Measurements from ENCODE around the gene ACOT11. TPM values are rescaled to one million over a fixed set of nuclear protein-coding genes. Genes with fewer than 3 reads are reported as not detected.
"Not testable (repeated sequence)": the region's sequence is repeated elsewhere in the genome, so short reads cannot be mapped to it uniquely, and the experiment has no call there.

ACOT11 gene
- total RNA-seq, 1 experiment from 2014 or later: 25.7 TPM

- POLR2A ChIA-PET (ENCODE audit: unreplicated experiment): no interaction called here
- Histone ChIP-seq H3F3A (ENCODE audit: insufficient read depth, low read depth) (peaks cover 12% of the 10 kb centered on the region; the same call in 1 of the 2 replicates), H4K20me1 (ENCODE audit: insufficient read depth) (no peaks in the 10 kb centered on the region), H3K4me3 (no peak overlapping the region), H3K36me3 (ENCODE audit: low read depth) (no peaks in the 10 kb centered on the region), H3K27me3 (ENCODE audit: insufficient read depth, low read depth) (no peaks in the 10 kb centered on the region), H3K9me3 (ENCODE audit: insufficient read depth, low read depth) (no peaks in the 10 kb centered on the region), H3K27ac (no peak overlapping the region), H3K79me2 (ENCODE audit: low read depth) (no peaks in the 10 kb centered on the region), H2AFZ (no peak overlapping the region), H3K4me2 (no peak overlapping the region), H3K4me1 (replicated peaks; ENCODE audit: insufficient read depth) (no peaks in the 10 kb centered on the region), H3K9me2 (ENCODE audit: insufficient read depth) (no peaks in the 10 kb centered on the region)
- BruUV-seq (replicated peaks): no TSS peak
- intact Hi-C loops (cut with micrococcal nuclease; ENCODE audit: unreplicated experiment): no loop called here
- no peak for TF ChIP-seq EZH2 (IDR thresholded peaks at IDR 0.05; ENCODE audit: low read depth)
- no peak for TF ChIP-seq CTCF (conservative IDR thresholded peaks at IDR 0.05)
- CTCF ChIA-PET: no interaction called here
- no peak for DNase-seq
These were observed 27.3 kb upstream of the ACOT11 start for GRCh38 chr1:54520631-54521321.

GRCh38 chr1:54526565-54526964, 21.5 kb upstream of the ACOT11 start:
- H3K36me3 ChIP-seq (ENCODE audit: low read depth); H3K9me2 ChIP-seq (ENCODE audit: insufficient read depth); H3K79me2 ChIP-seq (ENCODE audit: low read depth); H3K27ac ChIP-seq; CTCF ChIA-PET; BruUV-seq (replicated peaks); H3F3A ChIP-seq (ENCODE audit: insufficient read depth, low read depth); intact Hi-C loops (cut with micrococcal nuclease; ENCODE audit: unreplicated experiment); H3K9me3 ChIP-seq (ENCODE audit: insufficient read depth, low read depth); H3K27me3 ChIP-seq (ENCODE audit: insufficient read depth, low read depth); H4K20me1 ChIP-seq (ENCODE audit: insufficient read depth); H3K4me2 ChIP-seq; H2AFZ ChIP-seq; H3K4me3 ChIP-seq; H3K4me1 ChIP-seq (replicated peaks; ENCODE audit: insufficient read depth); DNase-seq: not testable (repeated sequence)
- POLR2A ChIA-PET (ENCODE audit: unreplicated experiment): interaction anchor here (0.7 kb wide), 1 partner anchor 92 kb away, joined by 6 read pairs; no protein-coding TSS in a partner anchor

- POLR2A ChIA-PET (ENCODE audit: unreplicated experiment): no interaction called here
- no TSS peak for BruUV-seq (replicated peaks)
- CTCF ChIA-PET: no interaction called here
- Histone ChIP-seq H3K4me1 (replicated peaks; ENCODE audit: insufficient read depth) (no peaks in the 10 kb centered on the region), H3K79me2 (ENCODE audit: low read depth) (no peaks in the 10 kb centered on the region), H3K4me2 (no peak overlapping the region), H3F3A (ENCODE audit: insufficient read depth, low read depth) (no peaks in the 10 kb centered on the region), H2AFZ (no peak overlapping the region), H3K9me3 (ENCODE audit: insufficient read depth, low read depth) (no peaks in the 10 kb centered on the region), H3K27ac (no peak overlapping the region), H4K20me1 (ENCODE audit: insufficient read depth) (no peaks in the 10 kb centered on the region), H3K27me3 (ENCODE audit: insufficient read depth, low read depth) (no peaks in the 10 kb centered on the region), H3K9me2 (ENCODE audit: insufficient read depth) (no peaks in the 10 kb centered on the region), H3K36me3 (ENCODE audit: low read depth) (no peaks in the 10 kb centered on the region), H3K4me3 (no peak overlapping the region)
- DNase-seq: no peak
- TF ChIP-seq CTCF (conservative IDR thresholded peaks at IDR 0.05): no peak
- no peak for TF ChIP-seq EZH2 (IDR thresholded peaks at IDR 0.05; ENCODE audit: low read depth)
- intact Hi-C loops (cut with micrococcal nuclease; ENCODE audit: unreplicated experiment): no loop called here
These were observed 19.4 kb upstream of the ACOT11 start for GRCh38 chr1:54528613-54529012.

- Histone ChIP-seq H3K4me3 (no peak overlapping the region), H4K20me1 (ENCODE audit: insufficient read depth) (no peaks in the 10 kb centered on the region), H3K27me3 (ENCODE audit: insufficient read depth, low read depth) (no peaks in the 10 kb centered on the region), H3K9me2 (ENCODE audit: insufficient read depth) (no peaks in the 10 kb centered on the region), H3K4me1 (replicated peaks; ENCODE audit: insufficient read depth) (no peaks in the 10 kb centered on the region), H3K36me3 (ENCODE audit: low read depth) (no peaks in the 10 kb centered on the region), H3K4me2 (no peak overlapping the region), H3K9me3 (ENCODE audit: insufficient read depth, low read depth) (no peaks in the 10 kb centered on the region), H3F3A (ENCODE audit: insufficient read depth, low read depth) (no peaks in the 10 kb centered on the region), H3K79me2 (ENCODE audit: low read depth) (no peaks in the 10 kb centered on the region), H2AFZ (no peak overlapping the region), H3K27ac (no peak overlapping the region)
- intact Hi-C loops (cut with micrococcal nuclease; ENCODE audit: unreplicated experiment): no loop called here
- no peak for TF ChIP-seq EZH2 (IDR thresholded peaks at IDR 0.05; ENCODE audit: low read depth)
- no peak for TF ChIP-seq CTCF (conservative IDR thresholded peaks at IDR 0.05)
- ChIA-PET CTCF (no interaction called here), POLR2A (ENCODE audit: unreplicated experiment) (no interaction called here)
- BruUV-seq (replicated peaks): no TSS peak
- no peak for DNase-seq
These were observed 16.0 kb upstream of the ACOT11 start for GRCh38 chr1:54532033-54532432.

GRCh38 chr1:54536656-54537055, 11.4 kb upstream of the ACOT11 start:
- H3F3A ChIP-seq (ENCODE audit: insufficient read depth, low read depth); H4K20me1 ChIP-seq (ENCODE audit: insufficient read depth); H3K9me3 ChIP-seq (ENCODE audit: insufficient read depth, low read depth); DNase-seq; POLR2A ChIA-PET (ENCODE audit: unreplicated experiment); H3K27ac ChIP-seq; H2AFZ ChIP-seq; H3K4me2 ChIP-seq; H3K4me3 ChIP-seq; H3K79me2 ChIP-seq (ENCODE audit: low read depth); CTCF ChIA-PET; intact Hi-C loops (cut with micrococcal nuclease; ENCODE audit: unreplicated experiment); H3K9me2 ChIP-seq (ENCODE audit: insufficient read depth); H3K36me3 ChIP-seq (ENCODE audit: low read depth); H3K27me3 ChIP-seq (ENCODE audit: insufficient read depth, low read depth); BruUV-seq (replicated peaks); H3K4me1 ChIP-seq (replicated peaks; ENCODE audit: insufficient read depth): not testable (repeated sequence)

Data from PC-9 (cell line).